ENCODE results near the gene TECPR2. TPM values are rescaled to one million over a fixed set of nuclear protein-coding genes. Genes with fewer than 3 reads are reported as not detected.

The TECPR2 gene
- total RNA-seq, 1 donor from 2014 or later, result 19.9 TPM

GRCh38 chr14:102528431-102529170 is 165.9 kb downstream of the TECPR2 start:
- H3K27ac ChIP-seq (ENCODE audit: low read depth, low read length), result no peak overlapping the region
- FAIRE-seq (no peak), DNase-seq (ENCODE audit: low read depth) (no peak)
- TF ChIP-seq EZH2 (IDR thresholded peaks at IDR 0.05; ENCODE audit: insufficient read depth, low read length), result no peak
- TF ChIP-seq CTCF (IDR thresholded peaks at IDR 0.05; ENCODE audit: insufficient read depth, low read depth, low read length), result no peak
- no peaks in the 10 kb centered on the region for H3K27me3 ChIP-seq (ENCODE audit: insufficient read depth, low read length)
- no peaks in the 10 kb centered on the region for H3K79me2 ChIP-seq (ENCODE audit: insufficient read depth, low read length)
- H2AFZ ChIP-seq (ENCODE audit: low read depth, low read length), result no peak overlapping the region
- no peak overlapping the region for H3K4me3 Mint-ChIP-seq (ENCODE audit: unreplicated experiment)
- H3K9me3 Mint-ChIP-seq (ENCODE audit: unreplicated experiment), result no peaks in the 10 kb centered on the region
- no peaks in the 10 kb centered on the region for H3K4me1 Mint-ChIP-seq (ENCODE audit: low read depth, unreplicated experiment)
- no peak overlapping the region for H3K9ac ChIP-seq (ENCODE audit: low read length)
- no peaks in the 10 kb centered on the region for H3K9me3 ChIP-seq (ENCODE audit: insufficient read depth, low read depth, low read length)
- H3K4me2 ChIP-seq (ENCODE audit: low read length), result no peak overlapping the region
- no peak overlapping the region for H3K27ac Mint-ChIP-seq (ENCODE audit: unreplicated experiment)
- no peaks in the 10 kb centered on the region for H4K20me1 ChIP-seq (ENCODE audit: insufficient read depth, low read length)
- H3K36me3 Mint-ChIP-seq (ENCODE audit: low read depth, unreplicated experiment), result no peaks in the 10 kb centered on the region
- no peaks in the 10 kb centered on the region for H3K36me3 ChIP-seq (ENCODE audit: insufficient read depth, low read length)
- peaks cover 14% of the 10 kb centered on the region for H3K4me1 ChIP-seq (ENCODE audit: insufficient read depth, low read length)
- no peaks in the 10 kb centered on the region for H3K27me3 Mint-ChIP-seq (ENCODE audit: low read depth, unreplicated experiment)
- H3K4me3 ChIP-seq (ENCODE audit: insufficient read depth, low read depth, low read length), result no peak overlapping the region

- Mint-ChIP-seq H3K27ac (ENCODE audit: unreplicated experiment) (no peak overlapping the region), H3K4me1 (ENCODE audit: low read depth, unreplicated experiment) (no peaks in the 10 kb centered on the region), H3K9me3 (ENCODE audit: unreplicated experiment) (no peaks in the 10 kb centered on the region), H3K4me3 (ENCODE audit: unreplicated experiment) (no peak overlapping the region), H3K27me3 (ENCODE audit: low read depth, unreplicated experiment) (no peaks in the 10 kb centered on the region), H3K36me3 (ENCODE audit: low read depth, unreplicated experiment) (no peaks in the 10 kb centered on the region)
- Histone ChIP-seq H3K4me3 (ENCODE audit: insufficient read depth, low read depth, low read length) (no peak overlapping the region), H3K27ac (ENCODE audit: low read depth, low read length) (no peak overlapping the region), H3K9ac (ENCODE audit: low read length) (no peak overlapping the region), H4K20me1 (ENCODE audit: insufficient read depth, low read length) (no peaks in the 10 kb centered on the region), H3K4me1 (ENCODE audit: insufficient read depth, low read length) (peaks cover 6% of the 10 kb centered on the region), H3K4me2 (ENCODE audit: low read length) (no peak overlapping the region), H3K79me2 (ENCODE audit: insufficient read depth, low read length) (no peaks in the 10 kb centered on the region), H3K27me3 (ENCODE audit: insufficient read depth, low read length) (no peaks in the 10 kb centered on the region), H3K9me3 (ENCODE audit: insufficient read depth, low read depth, low read length) (no peaks in the 10 kb centered on the region), H2AFZ (ENCODE audit: low read depth, low read length) (no peak overlapping the region), H3K36me3 (ENCODE audit: insufficient read depth, low read length) (no peaks in the 10 kb centered on the region)
- FAIRE-seq (no peak), DNase-seq (ENCODE audit: low read depth) (no peak)
- TF ChIP-seq CTCF (IDR thresholded peaks at IDR 0.05; ENCODE audit: insufficient read depth, low read depth, low read length), result no peak
- no peak for TF ChIP-seq EZH2 (IDR thresholded peaks at IDR 0.05; ENCODE audit: insufficient read depth, low read length)
Observed at GRCh38 chr14:102530828-102531478, 168.2 kb downstream of the TECPR2 start.

DNA sequence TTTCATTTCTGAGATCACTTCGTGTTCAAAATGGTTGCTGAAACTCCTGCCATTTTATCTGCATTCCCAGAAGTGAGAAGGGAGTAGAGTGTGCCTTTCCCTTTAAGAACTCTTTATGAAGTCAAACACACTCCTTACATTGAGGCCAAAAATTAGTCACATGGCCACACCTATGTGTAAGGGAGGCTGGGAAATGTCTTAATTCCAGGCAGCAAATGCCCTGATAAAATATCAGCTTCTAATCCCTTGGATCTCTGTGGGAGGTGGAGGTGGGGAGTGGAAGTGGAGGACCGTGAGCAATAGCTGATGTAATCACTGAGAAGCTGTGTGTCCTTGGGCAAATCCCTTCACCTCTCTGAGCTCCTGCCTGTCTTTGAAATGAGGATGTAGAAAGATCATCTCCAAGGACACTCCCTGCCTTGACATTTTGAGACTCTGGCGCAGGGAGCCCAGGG is 169.5 kb downstream of the TECPR2 start:
- FAIRE-seq, result no peak
- Histone ChIP-seq H3K36me3 (ENCODE audit: insufficient read depth, low read length) (no peaks in the 10 kb centered on the region), H3K4me3 (ENCODE audit: insufficient read depth, low read depth, low read length) (no peak overlapping the region), H3K27ac (ENCODE audit: low read depth, low read length) (no peak overlapping the region), H3K79me2 (ENCODE audit: insufficient read depth, low read length) (no peaks in the 10 kb centered on the region), H3K27me3 (ENCODE audit: insufficient read depth, low read length) (no peaks in the 10 kb centered on the region), H3K9me3 (ENCODE audit: insufficient read depth, low read depth, low read length) (no peaks in the 10 kb centered on the region), H4K20me1 (ENCODE audit: insufficient read depth, low read length) (no peaks in the 10 kb centered on the region), H3K4me2 (ENCODE audit: low read length) (no peak overlapping the region), H3K9ac (ENCODE audit: low read length) (no peak overlapping the region), H2AFZ (ENCODE audit: low read depth, low read length) (no peak overlapping the region), H3K4me1 (ENCODE audit: insufficient read depth, low read length) (peaks cover 6% of the 10 kb centered on the region)
- Mint-ChIP-seq H3K27ac (ENCODE audit: unreplicated experiment) (no peak overlapping the region), H3K9me3 (ENCODE audit: unreplicated experiment) (no peaks in the 10 kb centered on the region), H3K4me3 (ENCODE audit: unreplicated experiment) (no peak overlapping the region), H3K27me3 (ENCODE audit: low read depth, unreplicated experiment) (no peaks in the 10 kb centered on the region), H3K36me3 (ENCODE audit: low read depth, unreplicated experiment) (no peaks in the 10 kb centered on the region), H3K4me1 (ENCODE audit: low read depth, unreplicated experiment) (no peaks in the 10 kb centered on the region)
- no peak for DNase-seq (ENCODE audit: low read depth)
- TF ChIP-seq CTCF (IDR thresholded peaks at IDR 0.05; ENCODE audit: insufficient read depth, low read depth, low read length), result no peak
- TF ChIP-seq EZH2 (IDR thresholded peaks at IDR 0.05; ENCODE audit: insufficient read depth, low read length), result no peak

Measured in astrocyte (in vitro differentiated cells and primary cell).